Activated T-cell treated with anti-CD3 and anti-CD28 coated beads for 4 hours (primary cell): ENCODE data around the gene ECPAS.
A peak's percentile ranks its signal among the peaks of the same experiment; 100 is the strongest.
"Not testable (repeated sequence)": the region's sequence is repeated elsewhere in the genome, so short reads cannot be mapped to it uniquely, and the experiment has no call there.

Source experiments
- DNase-seq: peaks from one replicate; pipeline ENCODE4 v3.0.0-alpha.2; 2020

Gene ECPAS

GRCh38 chr9:111483858-111484571 is at the start of gene ECPAS:
Gene ECPAS, minus strand, starts transcription at chr9:111484383. Its CDS starts 11,465 bp downstream, at chr9:111472918.
- DNase-seq: peak; percentile 51

- DNase-seq: no peak
Measured at GRCh38 chr9:111533099-111533790, 49.1 kb upstream of the ECPAS start.

GRCh38 chr9:111531716-111532115 is 47.5 kb upstream of the ECPAS start:
- no peak for DNase-seq

- DNase-seq: no peak
Measured at GRCh38 chr9:111529787-111530186, 45.6 kb upstream of the ECPAS start.

- DNase-seq: no peak
Measured at GRCh38 chr9:111527347-111527746, 43.2 kb upstream of the ECPAS start.

GRCh38 chr9:111525056-111525977 is 41.1 kb upstream of the ECPAS start, which contains the start of gene ZNF483:
Gene ZNF483, plus strand, starts transcription at chr9:111525179. Its CDS starts 2,217 bp downstream, at chr9:111527396.
- peak; percentile 58 for DNase-seq

GRCh38 chr9:111524731-111525055 is 40.5 kb upstream of the ECPAS start:
- no peak for DNase-seq

GRCh38 chr9:111516061-111516465 is 31.9 kb upstream of the ECPAS start:
- no peak for DNase-seq

- no peak for DNase-seq
Measured at GRCh38 chr9:111514967-111515366, 30.8 kb upstream of the ECPAS start.

- DNase-seq: not testable (repeated sequence)
Measured at GRCh38 chr9:111511581-111511980, 27.4 kb upstream of the ECPAS start.

- DNase-seq: no peak
Measured at GRCh38 chr9:111502506-111502905, 18.3 kb upstream of the ECPAS start.

- DNase-seq: no peak
Measured at GRCh38 chr9:111501648-111502047, 17.5 kb upstream of the ECPAS start.

GRCh38 chr9:111501005-111501562 is 16.9 kb upstream of the ECPAS start:
- DNase-seq: no peak

DNA sequence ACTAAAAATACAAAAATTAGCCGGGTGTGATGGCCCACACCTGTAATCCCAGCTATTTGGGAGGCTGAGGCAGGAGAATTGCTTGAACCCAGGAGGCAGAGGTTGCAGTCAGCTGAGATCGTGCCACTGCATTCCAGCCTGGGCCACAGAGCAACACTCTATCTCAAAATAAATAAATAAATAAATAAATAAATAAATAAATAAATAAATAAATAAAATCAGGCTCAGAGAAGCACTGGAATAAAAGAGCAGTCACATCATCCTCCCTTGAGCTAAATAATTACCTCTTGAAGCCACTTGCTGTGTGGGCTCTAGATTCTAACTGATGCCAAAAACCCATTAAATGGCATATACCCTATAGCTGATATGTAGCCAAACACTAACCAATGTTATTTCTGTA is 13.0 kb upstream of the ECPAS start:
- DNase-seq: not testable (repeated sequence)

DNA sequence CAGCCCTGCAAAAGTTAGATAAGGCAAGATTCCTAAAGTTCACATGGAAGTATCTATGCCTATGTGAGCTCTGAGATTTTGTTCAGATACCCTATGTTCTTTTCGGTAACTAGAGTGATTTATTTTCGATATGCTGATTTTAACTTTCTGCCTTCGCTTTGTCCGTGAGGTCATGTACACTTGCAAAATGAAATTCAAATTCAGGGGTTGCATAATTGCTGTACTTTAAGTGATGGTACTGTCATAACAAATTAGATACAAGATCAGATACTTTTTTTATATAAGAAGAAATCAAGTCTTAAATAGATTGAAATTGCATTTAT is 350 bp upstream of the ECPAS start:
- no peak for DNase-seq

DNA sequence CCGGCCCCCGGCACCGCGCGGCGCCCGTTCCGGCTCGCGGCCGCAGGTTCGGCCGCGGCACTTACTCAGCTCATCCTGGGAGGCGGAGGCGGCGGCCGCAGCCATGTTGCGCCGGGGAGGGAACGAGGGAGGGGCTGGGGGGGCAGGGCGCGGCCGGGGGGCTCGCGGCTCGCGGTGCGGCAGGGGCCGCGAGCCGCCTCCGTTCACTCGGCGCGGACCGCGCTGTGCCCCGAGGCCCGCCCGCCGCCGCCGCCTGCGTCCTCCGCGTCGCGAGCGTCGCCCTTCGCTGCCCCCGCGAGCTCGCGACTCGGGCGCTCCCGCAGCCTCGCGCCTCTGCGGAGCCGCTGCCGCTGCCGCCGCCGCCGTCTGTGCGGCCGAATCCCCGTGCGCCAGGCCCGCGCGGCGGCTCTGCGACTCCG is 735 bp downstream of the ECPAS start:
- DNase-seq: peak; percentile 33

- peak; percentile 34 for DNase-seq
Measured at GRCh38 chr9:111482694-111483438, 1.3 kb downstream of the ECPAS start.

DNA sequence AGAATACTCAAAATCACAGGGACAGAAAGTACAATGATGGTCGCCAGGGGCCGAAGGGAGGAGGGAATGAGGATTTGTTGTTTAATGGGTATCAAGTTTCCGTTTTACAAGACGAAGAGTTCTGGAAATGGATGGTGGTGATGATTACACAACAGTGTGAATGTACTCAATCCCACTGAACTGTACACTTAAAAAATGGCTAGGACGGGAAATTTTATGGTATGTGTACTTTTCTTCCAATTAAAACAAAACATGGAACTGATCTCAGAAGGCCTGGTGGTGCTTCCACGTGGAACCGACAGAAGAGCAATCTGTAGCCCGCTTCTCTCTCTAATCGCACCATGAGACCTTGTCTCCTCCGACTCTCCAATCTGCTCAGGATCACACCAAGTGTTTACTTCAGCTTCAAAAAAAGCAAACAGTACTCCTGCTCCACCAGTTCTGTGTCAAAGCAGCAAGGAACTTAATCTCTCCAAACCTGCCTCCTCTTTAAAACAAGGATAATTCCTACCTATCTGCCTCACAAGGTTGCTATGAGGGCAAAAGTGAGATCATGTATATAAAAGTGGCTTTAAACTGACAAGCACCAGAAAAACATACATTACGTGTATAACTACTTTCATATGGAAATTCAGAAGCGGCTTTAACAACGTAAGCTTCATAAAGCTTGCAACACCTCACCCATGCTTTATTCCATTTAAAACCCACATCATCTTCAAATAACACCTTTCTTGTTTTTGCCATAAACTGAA is 2.1 kb downstream of the ECPAS start:
- no peak for DNase-seq

GRCh38 chr9:111477677-111478076 is 6.5 kb downstream of the ECPAS start:
- no peak for DNase-seq

DNA sequence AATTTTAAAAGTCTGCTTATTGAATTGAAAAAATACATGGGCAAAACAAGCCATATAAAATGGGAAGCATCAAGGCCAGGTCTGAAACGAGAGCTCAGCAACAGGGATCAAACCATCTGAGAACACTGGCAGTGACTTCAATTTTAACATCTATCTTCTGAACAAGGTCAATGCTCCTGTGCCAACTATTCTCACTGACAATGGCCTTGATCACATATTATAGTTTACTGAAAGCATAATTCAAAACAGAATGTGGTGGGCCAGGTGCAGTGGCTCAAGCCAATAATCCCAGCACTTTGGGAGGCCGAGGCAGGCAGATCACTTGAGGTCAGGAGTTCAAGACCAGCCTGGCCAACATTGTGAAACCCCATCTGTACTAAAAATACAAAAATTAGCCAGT is 9.0 kb downstream of the ECPAS start:
- DNase-seq: no peak

DNA sequence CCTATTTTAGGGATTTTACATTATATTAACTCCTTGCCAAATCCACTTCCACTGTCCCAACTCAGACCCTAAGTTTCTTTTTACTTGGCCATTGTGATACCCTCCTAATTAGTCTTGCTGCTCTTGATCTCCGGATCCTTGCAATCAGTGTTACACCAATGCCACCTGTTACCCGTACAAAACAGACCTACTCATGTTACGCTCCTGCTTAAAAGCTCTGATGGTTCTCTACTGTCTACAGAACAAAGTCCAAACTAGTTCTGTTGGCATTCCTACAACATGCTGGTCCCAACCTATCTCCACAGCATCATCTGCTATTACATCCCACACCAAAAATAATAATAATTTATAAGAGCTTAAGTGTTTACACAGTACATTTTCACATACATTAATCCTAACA is 9.8 kb downstream of the ECPAS start:
- no peak for DNase-seq
